ENCODE measurements around the gene LBHD2.

Gene LBHD2

DNA sequence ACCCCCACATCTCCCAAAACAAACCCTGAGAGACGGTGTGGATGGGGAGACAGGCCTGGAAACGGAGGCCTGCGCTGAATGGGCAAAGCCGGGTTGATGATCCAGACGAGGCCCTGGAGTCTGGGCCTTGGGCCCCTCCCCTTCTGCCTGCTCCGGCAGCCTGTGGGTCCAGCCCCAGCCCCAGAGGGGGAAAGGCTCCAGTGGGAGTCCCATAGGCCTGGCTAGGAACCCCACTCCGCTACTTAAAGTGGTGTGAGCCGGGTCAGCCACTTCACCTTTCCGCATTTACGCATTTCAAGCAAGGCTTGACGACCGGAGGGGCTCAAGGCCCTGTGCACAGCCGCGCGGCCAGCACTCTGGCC is 38.6 kb downstream of the LBHD2 start:
- DNase-seq: no peak

DNA sequence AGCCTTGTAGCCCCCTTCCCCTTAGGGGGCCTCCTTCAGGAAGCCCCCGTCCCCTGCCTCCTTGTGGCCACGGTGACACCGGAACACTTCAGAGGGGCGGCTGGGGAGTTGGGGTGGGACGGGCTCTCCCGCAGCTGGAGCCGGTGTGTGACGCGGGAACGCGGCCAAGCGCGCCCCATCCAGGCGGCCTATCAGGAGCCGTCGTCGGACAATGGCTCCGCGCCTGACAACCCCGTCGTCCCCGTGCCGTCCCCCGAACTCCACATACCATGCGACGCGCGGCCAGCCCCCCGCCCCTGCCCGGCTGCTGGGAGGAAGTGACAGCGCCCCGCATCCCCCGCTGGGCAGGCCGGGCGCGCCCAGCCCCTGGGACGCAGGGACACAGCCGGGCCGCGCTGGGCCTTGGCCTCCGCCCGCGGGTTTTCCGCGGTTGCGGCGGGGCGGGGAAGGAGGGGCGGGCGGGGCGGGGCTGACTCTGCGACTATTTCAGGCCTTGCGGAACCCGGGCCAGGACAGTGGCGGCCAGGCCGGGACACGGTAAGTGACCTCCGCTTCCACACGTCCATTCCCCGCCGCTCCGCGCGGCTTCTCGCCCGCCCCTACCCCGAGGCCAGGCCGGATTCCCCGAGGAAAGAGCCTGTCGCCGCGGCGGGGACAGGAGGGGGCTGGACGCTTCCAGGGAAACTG is 39.1 kb downstream of the LBHD2 start, which contains the start of gene TNFAIP2:
TSS of gene TNFAIP2 (plus strand) at position 515 of the 687 bp plus-strand sequence. CDS start 2,997 bp downstream, outside the sequence.
- DNase-seq: no peak

DNA sequence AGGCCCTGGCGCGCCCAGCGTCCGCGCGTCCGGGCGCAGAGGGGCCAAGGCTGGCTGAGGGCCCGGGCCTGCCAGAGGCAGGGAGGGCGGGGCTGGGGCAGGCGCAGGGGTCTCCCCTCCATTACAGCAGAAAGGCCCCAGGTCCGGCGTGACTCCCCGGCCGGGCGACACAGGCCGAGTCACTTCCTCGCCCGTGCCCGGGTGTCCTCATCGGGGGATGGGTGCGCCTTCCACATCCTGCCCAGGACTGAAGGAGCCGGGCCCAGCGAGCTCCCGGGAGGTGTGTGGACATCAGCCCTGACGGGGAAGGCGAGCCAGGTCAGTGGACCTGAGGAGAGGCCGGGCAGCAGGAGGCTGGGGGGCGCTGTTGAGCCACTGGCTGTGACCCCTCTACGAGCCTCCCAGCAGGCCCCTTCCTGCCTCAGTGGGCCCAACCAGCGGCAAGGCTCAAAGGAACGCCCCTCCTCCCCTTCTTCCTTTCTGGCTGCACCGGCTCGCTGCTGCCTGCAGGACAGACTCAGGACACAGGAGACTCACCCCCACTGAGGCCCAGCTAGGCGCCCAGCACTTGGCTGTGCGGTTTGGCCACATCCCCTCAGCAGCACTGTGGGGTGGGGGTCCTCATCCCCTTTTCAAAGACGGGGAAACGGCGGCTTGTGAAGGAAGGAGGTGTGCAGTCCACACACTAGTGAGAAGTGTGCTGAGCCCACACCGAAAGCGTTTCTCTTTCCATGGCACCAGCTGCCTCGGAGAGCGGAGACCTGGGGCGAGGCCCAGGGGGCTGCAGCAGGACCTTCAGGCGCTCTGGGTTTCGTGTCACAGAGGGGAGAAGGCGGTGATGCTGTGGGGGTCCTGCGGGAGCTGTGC is 39.9 kb downstream of the LBHD2 start:
- no peak for DNase-seq

DNA sequence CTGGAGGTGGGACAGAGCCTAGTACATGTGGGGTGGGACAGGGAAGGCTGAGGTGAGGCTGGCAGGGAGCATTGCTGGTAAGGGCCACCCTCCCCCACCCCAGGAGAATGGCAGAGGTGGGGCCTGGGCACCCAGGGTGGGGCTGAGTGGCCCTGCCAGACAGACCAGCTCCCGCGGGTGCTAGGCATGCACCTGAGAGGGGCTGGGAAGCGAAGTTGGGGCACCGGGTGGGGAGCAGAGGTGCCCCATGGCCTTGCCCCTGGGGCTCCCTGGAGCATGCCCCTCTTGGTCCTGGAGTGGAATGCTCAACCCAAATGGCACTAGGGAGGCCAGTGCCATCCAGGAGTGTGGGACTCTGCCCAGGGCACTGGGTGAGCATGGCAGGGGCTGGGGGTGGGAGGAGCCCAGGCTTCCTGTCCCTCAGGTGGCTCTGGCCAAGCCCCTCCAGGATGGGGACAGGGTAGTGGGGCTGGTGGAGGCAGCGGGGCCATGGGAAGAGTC is 40.5 kb downstream of the LBHD2 start:
- no peak for DNase-seq

DNA sequence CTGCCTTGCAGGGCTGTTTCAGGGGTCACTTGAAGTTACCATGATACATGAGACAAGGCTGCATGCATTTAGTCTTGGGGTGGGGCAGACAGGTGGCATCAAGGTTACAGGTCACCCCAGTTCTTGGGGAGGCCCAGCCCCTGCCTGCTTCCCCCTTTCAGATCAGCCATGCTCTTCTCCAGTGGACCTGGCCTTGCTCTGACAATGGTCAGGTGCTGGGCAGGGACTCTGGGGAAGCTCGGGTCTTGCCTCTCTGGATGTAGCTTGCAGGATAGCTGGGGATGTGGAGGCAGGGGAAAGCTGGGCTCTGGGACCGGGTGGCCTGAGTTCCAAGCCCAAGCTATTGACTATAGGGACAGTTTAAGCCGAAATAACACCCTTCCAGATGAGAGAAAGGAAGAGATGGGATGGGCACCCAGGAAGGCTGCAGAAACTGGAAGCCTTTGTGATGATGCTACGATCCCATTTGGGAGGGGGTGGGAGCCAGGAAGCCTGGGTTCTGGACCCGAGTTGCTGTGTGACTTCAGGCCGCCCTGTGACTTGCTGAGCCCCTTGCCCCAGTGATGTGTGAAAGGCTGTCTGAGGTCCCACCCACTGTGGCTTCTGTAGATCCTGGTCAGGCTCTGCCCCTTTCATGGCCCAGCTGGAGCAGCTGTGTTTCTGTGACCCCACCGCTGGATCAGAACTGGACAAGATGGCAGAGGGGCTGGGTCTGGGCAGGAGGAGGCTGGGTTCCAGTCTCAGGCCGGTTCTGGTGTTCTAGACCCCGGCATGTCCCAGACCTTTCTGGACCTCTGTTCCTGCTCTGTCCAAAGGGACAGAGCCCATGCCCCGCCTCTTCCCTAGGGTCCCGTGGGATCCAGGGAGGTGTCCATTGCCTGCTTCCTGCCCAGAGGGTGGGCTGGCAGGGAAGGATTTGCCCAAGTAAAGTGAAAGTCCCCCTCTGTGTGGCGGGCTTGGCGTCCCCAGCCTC is 41.4 kb downstream of the LBHD2 start:
- no peak for DNase-seq

DNA sequence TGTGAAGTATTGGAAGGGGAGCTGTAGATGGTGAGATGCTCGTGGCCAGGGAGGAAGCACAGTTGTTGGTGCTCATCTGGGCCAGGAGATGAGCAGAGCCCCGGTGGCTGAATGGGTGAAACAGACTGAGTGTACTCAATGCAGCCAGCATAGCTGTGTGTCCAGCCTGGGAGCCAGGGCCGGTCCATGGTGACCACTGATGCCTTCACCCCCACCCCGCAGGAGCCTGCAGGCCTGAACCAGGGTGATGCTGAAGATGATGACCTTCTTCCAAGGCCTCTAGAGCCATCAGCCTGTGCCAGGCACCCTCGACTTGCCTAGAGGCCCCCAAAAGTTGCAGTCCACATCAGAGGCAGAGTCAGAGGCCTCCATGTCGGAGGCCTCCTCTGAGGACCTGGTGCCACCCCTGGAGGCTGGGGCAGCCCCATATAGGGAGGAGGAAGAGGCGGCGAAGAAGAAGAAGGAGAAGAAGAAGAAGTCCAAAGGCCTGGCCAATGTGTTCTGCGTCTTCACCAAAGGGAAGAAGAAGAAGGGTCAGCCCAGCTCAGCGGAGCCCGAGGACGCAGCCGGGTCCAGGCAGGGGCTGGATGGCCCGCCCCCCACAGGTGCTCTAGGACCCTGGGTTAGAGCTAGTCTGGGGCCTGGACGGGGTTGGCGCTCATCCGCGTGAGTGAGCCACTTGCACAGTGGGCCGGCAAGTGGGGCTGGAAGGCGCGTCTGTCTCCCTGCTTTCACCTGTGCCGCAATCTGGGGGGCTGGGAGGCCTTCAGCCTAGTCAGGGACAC is 42.3 kb downstream of the LBHD2 start:
- DNase-seq: no peak

DNA sequence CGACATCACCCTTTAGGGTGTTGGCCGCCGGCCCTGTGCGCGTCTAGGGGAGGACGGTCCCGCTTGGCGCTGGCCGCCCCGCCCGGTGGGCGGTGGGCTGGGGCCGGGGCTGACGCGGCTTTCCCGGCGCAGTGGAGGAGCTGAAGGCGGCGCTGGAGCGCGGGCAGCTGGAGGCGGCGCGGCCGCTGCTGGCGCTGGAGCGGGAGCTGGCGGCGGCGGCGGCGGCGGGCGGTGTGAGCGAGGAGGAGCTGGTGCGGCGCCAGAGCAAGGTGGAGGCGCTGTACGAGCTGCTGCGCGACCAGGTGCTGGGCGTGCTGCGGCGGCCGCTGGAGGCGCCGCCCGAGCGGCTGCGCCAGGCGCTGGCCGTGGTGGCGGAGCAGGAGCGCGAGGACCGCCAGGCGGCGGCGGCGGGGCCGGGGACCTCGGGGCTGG is 42.9 kb downstream of the LBHD2 start:
- no peak for DNase-seq

DNA sequence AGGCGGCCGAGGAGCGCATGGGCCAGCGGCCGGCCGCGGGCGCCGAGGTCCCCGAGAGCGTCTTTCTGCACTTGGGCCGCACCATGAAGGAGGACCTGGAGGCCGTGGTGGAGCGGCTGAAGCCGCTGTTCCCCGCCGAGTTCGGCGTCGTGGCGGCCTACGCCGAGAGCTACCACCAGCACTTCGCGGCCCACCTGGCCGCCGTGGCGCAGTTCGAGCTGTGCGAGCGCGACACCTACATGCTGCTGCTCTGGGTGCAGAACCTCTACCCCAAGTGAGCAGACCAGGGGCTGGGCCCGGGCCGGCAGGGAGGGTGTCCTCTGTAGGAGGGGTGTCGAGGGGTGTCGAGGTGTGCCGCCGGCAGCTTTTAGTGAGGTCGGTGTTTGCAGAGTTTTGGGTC is 43.3 kb downstream of the LBHD2 start:
- no peak for DNase-seq

DNA sequence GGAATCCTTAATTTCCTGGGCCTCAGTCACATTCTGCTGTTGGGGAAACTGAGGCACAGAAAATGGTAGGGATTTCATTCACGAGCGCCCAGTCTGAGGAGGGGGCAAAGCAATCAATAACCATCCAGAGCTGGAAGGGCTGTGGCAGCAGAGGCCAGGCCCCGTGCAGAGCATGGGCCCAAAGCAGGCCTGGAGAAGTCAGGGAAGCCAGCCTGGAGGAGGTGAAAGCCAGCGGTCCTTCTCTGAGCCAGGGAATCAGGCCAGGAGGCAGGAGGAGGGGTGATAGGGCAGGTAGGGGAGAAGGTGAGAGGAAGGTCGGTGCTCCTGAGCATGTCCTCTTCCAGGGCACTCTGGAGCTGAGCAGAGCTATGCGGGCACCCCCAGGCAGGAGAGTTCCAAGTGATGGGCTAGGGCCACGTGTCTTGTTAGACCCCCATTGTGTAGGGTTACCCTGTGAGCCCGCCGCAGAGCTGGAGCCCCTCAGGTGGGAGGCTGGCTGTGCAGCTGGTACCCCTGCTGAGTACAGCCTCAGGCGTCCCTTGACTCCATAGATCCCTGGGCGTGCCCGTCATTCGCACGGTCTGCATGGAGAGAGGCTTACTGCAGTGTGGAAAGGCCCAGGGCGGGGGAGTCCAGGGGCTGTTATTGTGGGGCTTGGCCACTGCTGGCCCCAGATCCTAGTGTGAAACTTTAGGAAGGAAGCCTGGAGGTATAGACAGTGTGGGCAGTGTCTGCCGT is 44.0 kb downstream of the LBHD2 start:
- DNase-seq: no peak

DNA sequence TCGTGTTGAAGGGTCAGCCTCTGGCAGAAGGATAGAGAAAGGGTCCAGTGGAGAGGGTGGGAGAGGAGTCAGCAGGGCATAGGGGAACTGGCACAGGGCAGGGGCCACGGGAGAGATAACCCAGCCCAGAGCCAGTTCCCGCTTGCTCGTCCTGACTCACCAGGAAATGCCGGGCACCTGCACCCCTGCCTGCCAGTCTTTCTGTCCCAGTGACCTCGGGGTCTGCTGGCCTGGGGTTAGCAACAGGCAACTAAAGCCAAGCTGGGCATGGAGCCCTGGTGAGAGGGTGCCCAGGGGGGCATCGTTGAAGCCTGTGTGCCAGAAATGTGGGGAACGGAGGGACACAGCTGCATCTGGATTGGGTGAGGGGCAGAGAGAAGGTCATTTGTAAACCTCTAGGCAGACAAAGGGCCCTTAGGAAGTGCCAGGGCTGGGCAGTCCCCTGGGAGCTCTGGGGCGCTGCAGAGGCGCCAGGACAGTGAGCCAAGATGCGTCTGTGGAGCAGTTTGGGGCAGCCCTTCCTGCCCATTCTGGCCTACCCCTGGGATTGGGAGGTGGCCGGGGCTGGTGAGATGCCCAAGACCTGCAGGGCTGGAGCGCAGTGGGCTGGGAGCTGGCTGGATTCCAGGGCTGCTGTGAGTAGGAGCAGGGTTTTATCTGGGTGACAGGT is 44.8 kb downstream of the LBHD2 start:
- no peak for DNase-seq

DNA sequence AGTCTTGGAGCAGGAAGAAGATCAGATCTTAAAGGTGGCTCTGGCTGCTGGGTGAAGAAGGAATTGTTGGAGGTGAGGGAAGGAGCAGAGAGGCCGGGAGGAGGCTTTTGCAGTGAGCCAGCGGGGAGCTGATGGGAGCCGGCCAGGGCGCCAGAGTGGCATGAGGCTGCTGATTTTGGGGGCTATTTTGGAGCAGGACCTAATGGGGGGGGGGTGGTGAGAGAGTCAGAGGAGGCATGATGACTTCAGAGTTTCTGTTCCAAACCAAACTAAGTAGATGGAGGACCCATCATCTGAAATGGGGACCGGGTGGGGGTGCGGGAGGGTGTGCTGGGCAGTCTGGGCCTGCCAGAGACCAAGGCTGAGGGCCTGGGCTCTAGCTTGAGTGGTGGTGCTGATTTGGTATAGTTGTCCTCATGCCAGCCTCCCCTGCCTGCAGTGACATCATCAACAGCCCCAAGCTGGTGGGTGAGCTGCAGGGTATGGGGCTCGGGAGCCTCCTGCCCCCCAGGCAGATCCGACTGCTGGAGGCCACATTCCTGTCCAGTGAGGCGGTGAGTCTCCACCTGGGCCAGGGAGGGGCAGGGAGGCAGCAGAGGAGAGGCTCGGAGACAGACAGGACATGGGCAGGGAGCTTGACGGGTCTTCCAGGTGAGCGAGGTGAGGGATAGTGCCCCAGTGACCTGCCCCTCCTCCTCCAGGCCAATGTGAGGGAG is 45.4 kb downstream of the LBHD2 start:
- DNase-seq: no peak

DNA sequence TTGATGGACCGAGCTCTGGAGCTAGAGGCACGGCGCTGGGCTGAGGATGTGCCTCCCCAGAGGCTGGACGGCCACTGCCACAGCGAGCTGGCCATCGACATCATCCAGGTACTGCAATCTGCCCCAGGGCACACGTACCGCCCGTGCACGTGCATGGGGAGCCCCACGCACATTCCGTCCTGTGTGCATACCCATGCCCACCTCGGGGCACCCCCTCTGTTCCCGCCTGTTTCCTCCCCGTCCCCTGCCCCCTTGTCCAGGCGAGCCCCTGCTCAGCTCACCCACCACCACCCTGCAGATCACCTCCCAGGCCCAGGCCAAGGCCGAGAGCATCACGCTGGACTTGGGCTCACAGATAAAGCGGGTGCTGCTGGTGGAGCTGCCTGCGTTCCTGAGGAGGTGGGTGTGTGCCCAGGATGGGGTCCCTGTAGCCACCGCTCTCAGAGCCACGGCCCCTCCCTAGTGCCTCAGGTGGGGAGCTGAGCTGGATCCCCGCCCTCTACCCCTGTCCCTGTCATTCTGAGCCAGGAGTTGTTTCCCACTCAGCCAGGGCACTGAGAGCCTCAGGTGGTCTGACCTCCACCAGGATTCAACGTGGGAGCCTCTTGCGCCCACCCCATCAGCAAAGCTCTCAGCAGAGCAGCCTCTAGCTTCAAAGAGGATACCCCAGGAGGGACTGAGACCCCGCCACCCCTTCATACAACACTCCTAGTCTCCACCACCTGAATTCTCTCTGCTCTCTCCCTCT is 46.2 kb downstream of the LBHD2 start:
- DNase-seq: no peak

DNA sequence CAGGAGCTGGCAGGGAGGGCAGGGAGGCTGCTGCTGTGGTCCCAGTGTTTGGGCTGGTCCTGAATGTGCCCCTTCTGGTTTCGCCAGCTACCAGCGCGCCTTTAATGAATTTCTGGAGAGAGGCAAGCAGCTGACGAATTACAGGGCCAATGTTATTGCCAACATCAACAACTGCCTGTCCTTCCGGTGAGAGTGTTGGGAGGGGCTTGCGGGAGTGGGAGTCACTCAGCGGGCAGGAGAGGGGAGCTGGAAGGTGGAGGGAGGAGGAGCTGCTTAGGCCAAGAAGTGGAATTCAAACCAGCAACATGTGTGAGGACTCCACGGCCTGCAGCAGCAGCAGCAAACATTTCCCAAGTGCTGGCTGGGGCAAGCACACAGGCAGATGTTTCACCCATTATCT is 47.0 kb downstream of the LBHD2 start:
- DNase-seq: no peak

DNA sequence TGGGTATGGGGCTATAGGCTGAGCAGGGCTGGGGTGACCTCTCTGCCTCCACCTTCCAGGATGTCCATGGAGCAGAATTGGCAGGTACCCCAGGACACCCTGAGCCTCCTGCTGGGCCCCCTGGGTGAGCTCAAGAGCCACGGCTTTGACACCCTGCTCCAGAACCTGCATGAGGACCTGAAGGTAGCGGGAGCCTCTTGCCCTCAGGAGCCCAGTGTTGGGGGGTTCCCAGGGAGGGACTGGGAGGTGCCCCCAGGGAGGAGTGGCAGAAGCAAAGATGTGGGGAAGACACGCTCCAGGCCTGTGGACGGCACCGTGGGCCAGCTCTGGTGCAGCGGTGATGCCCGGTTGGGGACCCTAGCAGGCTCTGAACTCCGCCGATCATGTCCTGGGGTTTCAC is 47.6 kb downstream of the LBHD2 start:
- no peak for DNase-seq

DNA sequence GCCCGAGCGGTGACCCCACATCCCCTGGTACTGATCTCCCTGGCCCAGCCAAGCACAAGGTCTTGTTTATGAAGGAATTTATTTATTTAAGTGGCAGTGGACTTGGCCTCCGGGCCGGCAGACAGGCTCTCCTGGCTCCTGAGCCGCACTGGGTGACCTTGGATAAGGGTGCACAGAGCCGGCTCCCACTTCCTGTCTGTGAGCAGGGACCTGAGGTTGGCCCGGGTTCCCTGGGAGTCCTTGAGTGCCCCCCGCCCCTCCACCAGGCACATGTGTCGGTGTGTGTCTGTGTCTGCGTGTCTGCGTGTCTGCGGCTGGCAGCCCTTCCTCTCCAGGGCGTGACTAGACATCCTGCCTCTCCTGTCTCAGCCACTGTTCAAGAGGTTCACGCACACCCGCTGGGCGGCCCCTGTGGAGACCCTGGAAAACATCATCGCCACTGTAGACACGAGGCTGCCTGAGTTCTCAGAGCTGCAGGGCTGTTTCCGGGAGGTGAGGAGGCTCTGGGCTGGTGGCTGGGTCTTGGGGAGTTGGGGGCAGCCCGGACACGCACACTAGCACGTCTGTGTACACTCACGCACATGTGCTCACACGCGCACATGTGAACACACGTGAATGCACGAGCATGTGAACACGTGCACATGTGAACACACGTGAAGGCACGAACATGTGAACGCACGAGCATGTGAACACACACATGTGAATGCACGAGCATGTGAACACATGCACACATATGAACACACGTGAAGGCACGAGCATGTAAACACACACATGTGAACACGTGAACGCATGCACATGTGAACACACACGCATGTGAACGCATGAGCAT is 48.6 kb downstream of the LBHD2 start:
- no peak for DNase-seq

DNA sequence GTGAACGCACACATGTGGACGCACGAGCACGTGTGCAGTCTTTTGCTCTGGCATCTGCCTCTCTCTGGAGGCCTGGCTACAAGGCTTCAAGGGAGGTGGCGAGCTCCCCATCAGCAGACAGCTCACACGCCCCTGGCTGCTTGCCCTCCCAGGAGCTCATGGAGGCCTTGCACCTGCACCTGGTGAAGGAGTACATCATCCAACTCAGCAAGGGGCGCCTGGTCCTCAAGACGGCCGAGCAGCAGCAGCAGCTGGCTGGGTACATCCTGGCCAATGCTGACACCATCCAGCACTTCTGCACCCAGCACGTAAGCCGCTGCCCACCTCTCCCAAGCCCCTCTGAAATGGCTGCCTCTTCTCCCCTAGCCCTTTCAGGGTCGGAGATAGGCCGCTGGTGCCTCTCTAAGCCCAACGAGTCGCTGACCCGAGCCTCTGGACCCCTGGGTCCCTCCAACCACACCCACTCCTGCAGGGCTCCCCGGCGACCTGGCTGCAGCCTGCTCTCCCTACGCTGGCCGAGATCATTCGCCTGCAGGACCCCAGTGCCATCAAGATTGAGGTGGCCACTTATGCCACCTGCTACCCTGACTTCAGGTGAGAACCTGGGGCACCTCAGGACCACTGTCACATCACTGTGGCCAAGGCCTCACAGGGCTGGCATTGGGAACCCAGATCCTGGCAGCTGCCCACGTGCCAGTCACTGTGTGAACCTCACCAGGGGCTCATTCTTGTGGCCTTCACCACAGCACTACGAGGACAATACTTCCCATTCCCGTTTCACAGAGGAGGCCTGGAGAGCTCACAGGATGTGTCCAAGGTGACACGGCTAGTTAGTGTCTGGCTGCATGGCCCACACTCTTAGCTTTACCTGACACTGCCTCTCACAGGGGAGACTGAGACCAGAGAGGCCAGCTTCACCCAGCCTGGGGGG is 49.5 kb downstream of the LBHD2 start:
- no peak for DNase-seq

DNA sequence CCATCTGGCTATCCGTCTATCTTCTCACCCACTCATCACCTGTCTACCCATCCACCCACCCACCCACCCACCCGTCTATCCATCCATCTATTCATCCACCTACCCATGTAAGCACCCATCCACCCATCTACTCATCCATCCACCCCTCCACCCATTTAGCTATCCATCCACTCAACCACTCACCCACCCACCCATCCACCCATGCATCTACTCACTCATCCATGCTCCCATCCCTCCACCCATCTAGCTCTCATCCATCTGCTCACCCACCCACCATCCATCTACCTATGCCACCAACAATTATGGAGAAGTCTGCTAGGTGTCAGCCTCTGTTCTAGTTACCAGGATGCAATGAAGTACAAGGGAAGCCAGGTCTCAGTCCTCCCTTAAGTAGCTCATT is 50.4 kb downstream of the LBHD2 start:
- DNase-seq: no peak
